Measurements from ENCODE around the gene CYP4Z1. TPM values are rescaled to one million over a fixed set of nuclear protein-coding genes. Genes with fewer than 3 reads are reported as not detected.

Gene CYP4Z1
- total RNA-seq, 1 experiment from 2014 or later, result not detected

- no peak overlapping the region for H4K5ac ChIP-seq (ENCODE audit: insufficient read length, low read depth, low read length)
- no peak overlapping the region for H3T11ph ChIP-seq (ENCODE audit: low read length)
- Mint-ChIP-seq H3K4me1 (no peaks in the 10 kb centered on the region), H3K9me3 (no peaks in the 10 kb centered on the region), H3K27me3 (ENCODE audit: low read depth) (peaks cover 16% of the 10 kb centered on the region; the same call in 1 of the 2 replicates), H3K36me3 (ENCODE audit: insufficient read depth in 1 of 3, low read depth in 3 of 3) (no peaks in the 10 kb centered on the region), H3K27ac (no peak overlapping the region), H3K4me3 (no peak overlapping the region)
- H2AFZ ChIP-seq (ENCODE audit: low read length), result no peak overlapping the region
- no peak overlapping the region for H3K4me2 ChIP-seq (ENCODE audit: insufficient read depth, insufficient read length, low read length)
- H4K20me1 ChIP-seq (ENCODE audit: control insufficient read depth, insufficient read depth, insufficient read length), result no peaks in the 10 kb centered on the region
- TF ChIP-seq CTCF (conservative IDR thresholded peaks at IDR 0.05), result no peak
- no peaks in the 10 kb centered on the region for H3K79me2 ChIP-seq (ENCODE audit: insufficient read depth, low read length)
- H2BK5ac ChIP-seq (ENCODE audit: insufficient read length, low read length), result no peak overlapping the region
- no peak overlapping the region for H3K56ac ChIP-seq (ENCODE audit: insufficient read length, low read depth, low read length)
- no peaks in the 10 kb centered on the region for H3K9me3 ChIP-seq (ENCODE audit: control insufficient read depth, low read depth, low read length)
- H2BK20ac ChIP-seq (ENCODE audit: low read depth, low read length, poor library complexity, severe bottlenecking), result no peak overlapping the region
- no peaks in the 10 kb centered on the region for H3K4me1 ChIP-seq (ENCODE audit: insufficient read depth, low read length)
- H4K91ac ChIP-seq (ENCODE audit: insufficient read length, low read depth, low read length), result no peak overlapping the region
- H3K18ac ChIP-seq (ENCODE audit: insufficient read length, low read depth, low read length), result no peak overlapping the region
- no peak overlapping the region for H3K27ac ChIP-seq (ENCODE audit: insufficient read length, low read depth, low read length)
- H3K9ac ChIP-seq (ENCODE audit: extremely low read depth, insufficient read length, low read length), result no peak overlapping the region
- H3K79me1 ChIP-seq (ENCODE audit: insufficient read depth, low read depth, low read length, poor library complexity, severe bottlenecking), result no peaks in the 10 kb centered on the region
- no peak overlapping the region for H2AK5ac ChIP-seq (ENCODE audit: insufficient read length, low read length)
- H2BK12ac ChIP-seq (ENCODE audit: insufficient read length, low read depth, low read length), result no peak overlapping the region
- WGBS (ENCODE audit: extremely low coverage, insufficient read length, low lambda C conversion rate), result no CpG with 5 or more reads among the region's 3 CpGs
- no peak overlapping the region for H3K14ac ChIP-seq (ENCODE audit: insufficient read depth, low read length)
- H3K4ac ChIP-seq (ENCODE audit: low read depth, low read length), result no peak overlapping the region
- H4K8ac ChIP-seq (replicated peaks; ENCODE audit: insufficient read length, low read depth, low read length), result no peak overlapping the region
- H2BK120ac ChIP-seq (ENCODE audit: low read depth, low read length, poor library complexity, severe bottlenecking), result no peak overlapping the region
- no peak for DNase-seq
- no peak overlapping the region for H2BK15ac ChIP-seq (ENCODE audit: low read depth, low read length)
- no peaks in the 10 kb centered on the region for H3K23me2 ChIP-seq (ENCODE audit: insufficient read length, low read depth, low read length, poor library complexity, severe bottlenecking)
- H3K27me3 ChIP-seq (ENCODE audit: insufficient read depth, low read length), result no peaks in the 10 kb centered on the region
- no peak overlapping the region for H3K23ac ChIP-seq (ENCODE audit: insufficient read length, low read depth, low read length)
These were observed 35.4 kb upstream of the CYP4Z1 start for GRCh38 chr1:47031585-47031984.

Measured in H9 (cell line).